HAP-1 (cell line): ENCODE measurements around the gene TMEM217.
A peak's percentile ranks its signal among the peaks of the same experiment; 100 is the strongest.

Experiments
- DNase-seq, 2 experiments: peaks; one replicate each; pipeline ENCODE4 v3.0.0-alpha.2; 2016 to 2020; ENCODE audit warnings: low spot score in 2 of 2
- H3K27me3 ChIP-seq: fragments of 250-450 bp; sonication (Bioruptor Pico); 2 replicates; pipeline ENCODE4 v1.5.1; 2020; ENCODE audit warnings: low read depth, mild to moderate bottlenecking, moderate library complexity
- H3K36me3 ChIP-seq: fragments of 250-450 bp; sonication (Bioruptor Pico); replicated peaks from 2 replicates; pipeline ENCODE4 v1.5.1; 2020; ENCODE audit warnings: mild to moderate bottlenecking
- H3K4me1 ChIP-seq: fragments of 250-450 bp; sonication (Bioruptor Pico); 2 replicates; pipeline ENCODE4 v1.5.1; 2020; ENCODE audit warnings: mild to moderate bottlenecking
- H3K4me3 ChIP-seq: fragments of 250-450 bp; sonication (Bioruptor Pico); 2 replicates; pipeline ENCODE4 v1.5.1; 2020; ENCODE audit warnings: mild to moderate bottlenecking, moderate library complexity
- H3K9me3 ChIP-seq: fragments of 250-450 bp; sonication (Bioruptor Pico); 2 replicates; pipeline ENCODE4 v1.5.1; 2020; ENCODE audit warnings: mild to moderate bottlenecking, moderate library complexity
- in situ Hi-C: fragments of 300-500 bp; cut with MboI; formaldehyde crosslinking; loops from 3 replicates; pipeline ENCODE4 v1.14.3; 2020; ENCODE audit warnings: low sequenced_read_pairs, inconsistent platforms, mixed read lengths

TMEM217 gene

DNA sequence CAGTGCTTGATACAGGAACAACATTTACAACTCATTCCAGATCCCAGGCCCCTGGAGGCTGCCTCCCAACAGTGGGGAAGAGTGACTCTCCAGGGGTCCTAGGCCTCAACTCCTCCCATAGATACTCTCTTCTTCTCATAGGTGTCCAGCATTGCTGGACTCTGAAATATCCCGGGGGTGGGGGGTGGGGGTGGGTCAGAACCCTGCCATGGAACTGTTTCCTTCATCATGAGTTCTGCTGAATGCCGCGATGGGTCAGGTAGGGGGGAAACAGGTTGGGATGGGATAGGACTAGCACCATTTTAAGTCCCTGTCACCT lies 83.8 kb downstream of the TMEM217 start:
- H3K4me1 ChIP-seq: peaks cover 3% of the 10 kb centered on the region
- in situ Hi-C loops: loop anchor here (5.0 to 10.0 kb wide), 2 partner anchors 122 to 149 kb away; no protein-coding TSS in a partner anchor
- no peaks in the 10 kb centered on the region for H3K27me3 ChIP-seq
- DNase-seq: no peak
- H3K9me3 ChIP-seq: no peaks in the 10 kb centered on the region
- H3K4me3 ChIP-seq: no peak overlapping the region
- peaks cover 51% of the 10 kb centered on the region for H3K36me3 ChIP-seq

DNA sequence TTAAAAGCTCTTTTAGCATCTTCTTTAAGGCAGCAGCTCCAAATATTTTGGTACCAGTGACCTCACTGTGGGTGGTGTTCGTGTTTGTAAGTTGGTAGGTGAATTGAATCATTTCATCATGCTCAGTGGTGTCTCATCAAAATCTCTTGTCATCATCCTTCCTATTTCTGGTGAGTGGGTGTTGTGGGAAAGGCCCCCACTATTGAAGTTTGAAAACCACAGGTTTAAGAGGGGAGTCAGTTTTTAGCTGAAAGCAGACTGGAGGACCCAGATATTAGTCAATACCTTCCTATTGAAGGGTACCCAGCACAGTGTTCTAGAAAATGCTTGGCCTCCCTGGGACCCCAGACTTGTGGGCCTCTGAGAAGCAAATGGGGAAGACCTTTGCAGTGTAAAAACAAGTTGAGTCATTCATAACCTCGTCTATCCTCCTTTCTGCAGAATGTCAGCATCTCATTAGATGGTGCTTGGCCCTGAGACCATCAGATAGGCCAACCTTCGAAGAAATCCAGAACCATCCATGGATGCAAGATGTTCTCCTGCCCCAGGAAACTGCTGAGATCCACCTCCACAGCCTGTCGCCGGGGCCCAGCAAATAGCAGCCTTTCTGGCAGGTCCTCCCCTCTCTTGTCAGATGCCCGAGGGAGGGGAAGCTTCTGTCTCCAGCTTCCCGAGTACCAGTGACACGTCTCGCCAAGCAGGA lies 84.3 kb downstream of the TMEM217 start:
- Histone ChIP-seq H3K27me3 (no peaks in the 10 kb centered on the region), H3K4me1 (peaks cover 8% of the 10 kb centered on the region), H3K36me3 (peaks cover 51% of the 10 kb centered on the region), H3K4me3 (no peak overlapping the region), H3K9me3 (no peaks in the 10 kb centered on the region)
- in situ Hi-C loops: loop anchor here (5.0 to 10.0 kb wide), 2 partner anchors 121 to 149 kb away; no protein-coding TSS in a partner anchor
- no peak for DNase-seq

DNA sequence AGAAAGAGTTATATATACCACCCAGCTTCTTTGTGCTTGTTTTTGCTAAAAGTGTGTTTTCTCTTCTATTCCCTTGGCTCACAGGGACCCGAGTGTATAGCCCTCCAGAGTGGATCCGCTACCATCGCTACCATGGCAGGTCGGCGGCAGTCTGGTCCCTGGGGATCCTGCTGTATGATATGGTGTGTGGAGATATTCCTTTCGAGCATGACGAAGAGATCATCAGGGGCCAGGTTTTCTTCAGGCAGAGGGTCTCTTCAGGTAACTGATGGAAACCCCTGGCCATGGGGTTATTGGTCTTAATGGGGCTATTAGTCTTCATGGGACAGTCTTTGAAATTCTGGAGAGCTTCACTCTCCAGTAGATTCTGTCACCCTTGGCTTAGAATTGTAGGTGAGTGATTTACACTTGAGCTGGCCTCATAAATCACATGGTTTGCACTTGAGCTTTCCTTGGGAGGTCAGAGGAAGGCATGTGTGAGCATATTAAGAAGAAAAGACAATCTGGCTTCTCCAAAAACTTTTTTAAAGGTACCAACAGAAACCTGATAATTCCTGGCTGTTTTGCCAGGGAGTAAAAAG lies 84.9 kb downstream of the TMEM217 start:
- Histone ChIP-seq H3K27me3 (no peaks in the 10 kb centered on the region), H3K4me1 (peaks cover 15% of the 10 kb centered on the region), H3K9me3 (no peaks in the 10 kb centered on the region), H3K36me3 (peaks cover 51% of the 10 kb centered on the region), H3K4me3 (no peak overlapping the region)
- DNase-seq: no peak
- in situ Hi-C loops: loop anchor here (5.0 to 10.0 kb wide), 2 partner anchors 121 to 148 kb away; no protein-coding TSS in a partner anchor

DNA sequence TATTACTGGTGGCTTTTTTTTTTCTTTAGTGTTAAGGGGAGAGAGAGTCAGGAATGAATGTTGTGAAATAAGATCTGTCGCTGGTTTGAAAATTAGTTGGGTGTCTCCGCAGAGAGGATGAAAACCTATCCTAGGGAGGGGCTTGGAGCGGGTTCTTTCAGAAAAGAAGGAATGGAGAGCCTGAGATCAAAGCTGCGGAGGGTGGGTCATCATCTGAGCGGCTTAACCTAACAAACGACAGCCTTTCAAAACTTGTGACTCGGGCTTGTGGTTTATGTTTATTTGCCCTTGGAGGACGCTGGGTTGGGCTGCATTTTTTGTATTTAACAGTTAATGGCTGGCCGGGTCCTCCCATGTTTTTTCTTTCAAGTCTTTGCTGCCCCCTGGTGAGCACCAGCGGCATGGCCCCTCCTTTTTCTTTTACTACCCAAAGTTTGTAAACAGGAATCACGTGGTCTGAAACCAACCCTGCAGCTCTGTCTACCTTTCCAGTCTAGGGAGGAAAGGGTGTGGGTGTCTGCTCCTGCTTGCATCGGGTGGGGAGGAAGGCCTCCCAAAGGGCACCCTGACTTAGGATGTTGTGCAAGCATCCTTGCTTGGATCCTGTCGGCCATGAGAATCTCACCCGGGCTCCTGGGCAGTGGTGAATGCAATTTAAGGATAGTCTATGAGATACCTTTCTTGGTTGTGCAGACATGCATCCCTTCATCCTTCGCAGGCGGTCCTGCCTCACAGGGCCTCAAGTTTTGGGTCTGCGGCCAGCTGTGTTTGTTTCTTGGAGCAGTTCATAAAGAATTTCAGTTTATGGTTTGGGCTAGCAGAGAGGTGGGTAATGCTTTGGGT lies 85.8 kb downstream of the TMEM217 start:
- Histone ChIP-seq H3K36me3 (peaks cover 51% of the 10 kb centered on the region), H3K9me3 (no peaks in the 10 kb centered on the region), H3K4me1 (peaks cover 16% of the 10 kb centered on the region), H3K27me3 (no peaks in the 10 kb centered on the region), H3K4me3 (peak overlapping the region; percentile 95)
- in situ Hi-C loops: loop anchor here (5.0 to 10.0 kb wide), 2 partner anchors 120 to 147 kb away; no protein-coding TSS in a partner anchor
- DNase-seq: peak; percentile 93 to 97

DNA sequence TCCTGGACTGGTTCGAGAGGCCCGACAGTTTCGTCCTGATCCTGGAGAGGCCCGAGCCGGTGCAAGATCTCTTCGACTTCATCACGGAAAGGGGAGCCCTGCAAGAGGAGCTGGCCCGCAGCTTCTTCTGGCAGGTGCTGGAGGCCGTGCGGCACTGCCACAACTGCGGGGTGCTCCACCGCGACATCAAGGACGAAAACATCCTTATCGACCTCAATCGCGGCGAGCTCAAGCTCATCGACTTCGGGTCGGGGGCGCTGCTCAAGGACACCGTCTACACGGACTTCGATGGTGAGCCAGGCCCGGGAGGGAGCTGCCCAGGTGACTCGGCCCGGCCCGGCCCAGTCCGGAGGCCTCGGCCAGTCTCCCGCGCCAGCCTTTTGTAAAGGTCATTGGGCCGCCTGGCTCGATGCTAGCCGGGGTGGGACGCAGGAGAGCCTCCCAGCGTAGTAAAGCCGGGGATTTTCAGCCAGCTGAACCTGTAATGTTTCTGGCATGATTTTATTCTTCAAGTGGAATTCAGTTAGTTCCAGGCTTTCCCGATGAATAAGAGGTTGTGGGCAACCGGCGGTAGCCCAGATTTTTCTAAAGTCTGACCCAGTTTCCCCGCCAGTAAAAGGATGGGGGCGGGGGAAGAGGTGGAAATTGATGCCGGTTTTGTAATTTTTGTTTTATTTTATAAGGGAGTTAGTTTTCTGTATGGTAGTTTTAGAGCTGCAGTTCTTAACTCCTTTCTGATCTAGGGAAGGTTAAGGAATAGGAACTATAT lies 86.6 kb downstream of the TMEM217 start:
- Histone ChIP-seq H3K27me3 (no peaks in the 10 kb centered on the region), H3K4me1 (peaks cover 16% of the 10 kb centered on the region), H3K4me3 (peak overlapping the region; percentile 95), H3K36me3 (peaks cover 51% of the 10 kb centered on the region), H3K9me3 (no peaks in the 10 kb centered on the region)
- DNase-seq: peak; percentile 14 to 44
- in situ Hi-C loops: loop anchor here (5.0 to 10.0 kb wide), 2 partner anchors 119 to 147 kb away; no protein-coding TSS in a partner anchor

DNA sequence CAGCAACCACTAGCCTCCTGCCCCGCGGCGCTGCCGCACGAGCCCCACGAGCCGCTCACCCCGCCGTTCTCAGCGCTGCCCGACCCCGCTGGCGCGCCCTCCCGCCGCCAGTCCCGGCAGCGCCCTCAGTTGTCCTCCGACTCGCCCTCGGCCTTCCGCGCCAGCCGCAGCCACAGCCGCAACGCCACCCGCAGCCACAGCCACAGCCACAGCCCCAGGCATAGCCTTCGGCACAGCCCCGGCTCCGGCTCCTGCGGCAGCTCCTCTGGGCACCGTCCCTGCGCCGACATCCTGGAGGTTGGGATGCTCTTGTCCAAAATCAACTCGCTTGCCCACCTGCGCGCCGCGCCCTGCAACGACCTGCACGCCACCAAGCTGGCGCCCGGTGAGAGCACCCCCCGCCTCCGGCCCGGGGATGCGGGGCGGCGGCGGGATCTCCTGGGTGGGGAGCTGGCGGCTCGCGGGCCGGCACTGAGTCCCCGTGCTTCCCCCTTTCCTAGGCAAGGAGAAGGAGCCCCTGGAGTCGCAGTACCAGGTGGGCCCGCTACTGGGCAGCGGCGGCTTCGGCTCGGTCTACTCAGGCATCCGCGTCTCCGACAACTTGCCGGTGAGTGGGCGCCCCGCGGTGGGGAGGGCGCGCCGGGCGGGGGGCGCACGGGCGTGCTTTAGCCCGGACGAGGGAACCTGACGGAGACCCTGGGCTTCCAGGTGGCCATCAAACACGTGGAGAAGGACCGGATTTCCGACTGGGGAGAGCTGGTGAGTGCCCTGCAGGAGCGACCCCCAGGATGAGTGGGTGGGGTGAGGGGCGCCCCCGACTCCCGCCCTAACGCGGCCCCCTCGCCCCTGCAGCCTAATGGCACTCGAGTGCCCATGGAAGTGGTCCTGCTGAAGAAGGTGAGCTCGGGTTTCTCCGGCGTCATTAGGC lies 87.4 kb downstream of the TMEM217 start:
- Histone ChIP-seq H3K27me3 (no peaks in the 10 kb centered on the region), H3K36me3 (peaks cover 47% of the 10 kb centered on the region), H3K4me1 (peaks cover 16% of the 10 kb centered on the region), H3K9me3 (no peaks in the 10 kb centered on the region), H3K4me3 (peak overlapping the region; percentile 95)
- in situ Hi-C loops: loop anchor here (5.0 to 10.0 kb wide), 2 partner anchors 118 to 146 kb away; no protein-coding TSS in a partner anchor
- peak; percentile 24 to 65 for DNase-seq

DNA sequence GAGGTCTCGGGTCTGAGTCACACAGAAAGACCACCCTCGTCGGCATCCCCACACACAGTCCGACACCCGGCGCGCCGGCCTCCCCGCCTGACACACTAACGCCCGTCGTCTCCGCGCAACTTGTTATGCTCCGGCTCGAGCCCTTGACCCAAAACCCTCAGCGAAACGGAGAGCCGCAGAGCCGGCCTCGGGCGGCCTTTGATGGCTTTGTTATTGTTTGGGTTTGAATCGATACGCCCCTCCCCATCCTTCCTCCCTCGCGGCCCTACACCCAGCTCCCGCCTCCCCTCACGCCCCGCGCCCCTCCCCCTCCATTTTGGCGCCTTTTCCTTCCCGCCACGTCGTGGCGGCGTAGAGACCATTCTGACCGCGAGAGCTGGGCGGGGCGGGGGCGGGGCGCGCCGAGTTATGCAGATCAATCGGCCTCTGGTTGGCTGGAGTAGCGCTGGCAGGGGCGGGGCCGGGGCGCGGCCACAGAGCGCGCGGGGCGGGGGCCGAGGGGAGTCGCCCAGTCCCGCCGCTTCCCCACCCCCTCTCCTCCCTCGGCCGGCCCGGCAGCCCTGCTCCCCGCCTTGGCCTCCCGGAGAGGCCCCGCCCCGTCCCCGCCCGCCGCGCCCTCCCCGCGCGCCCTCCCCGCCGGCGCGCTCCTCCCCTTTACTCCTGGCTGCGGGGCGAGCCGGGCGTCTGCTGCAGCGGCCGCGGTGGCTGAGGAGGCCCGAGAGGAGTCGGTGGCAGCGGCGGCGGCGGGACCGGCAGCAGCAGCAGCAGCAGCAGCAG lies 88.3 kb downstream of the TMEM217 start, which contains the start of gene PIM1:
Gene PIM1, plus strand, starts transcription at position 657 of the 777 bp plus-strand sequence. CDS start 424 bp downstream, outside the sequence.
- H3K27me3 ChIP-seq: no peaks in the 10 kb centered on the region
- H3K9me3 ChIP-seq: no peaks in the 10 kb centered on the region
- peak within 1 kb of the TSS; percentile 95 for H3K4me3 ChIP-seq
- peaks cover 40% of the 10 kb centered on the region for H3K36me3 ChIP-seq
- in situ Hi-C loops: loop anchor here (5.0 to 10.0 kb wide), 2 partner anchors 117 to 145 kb away; no protein-coding TSS in a partner anchor
- peak; percentile 94 to 100 for DNase-seq
- H3K4me1 ChIP-seq: peaks cover 16% of the 10 kb centered on the region

DNA sequence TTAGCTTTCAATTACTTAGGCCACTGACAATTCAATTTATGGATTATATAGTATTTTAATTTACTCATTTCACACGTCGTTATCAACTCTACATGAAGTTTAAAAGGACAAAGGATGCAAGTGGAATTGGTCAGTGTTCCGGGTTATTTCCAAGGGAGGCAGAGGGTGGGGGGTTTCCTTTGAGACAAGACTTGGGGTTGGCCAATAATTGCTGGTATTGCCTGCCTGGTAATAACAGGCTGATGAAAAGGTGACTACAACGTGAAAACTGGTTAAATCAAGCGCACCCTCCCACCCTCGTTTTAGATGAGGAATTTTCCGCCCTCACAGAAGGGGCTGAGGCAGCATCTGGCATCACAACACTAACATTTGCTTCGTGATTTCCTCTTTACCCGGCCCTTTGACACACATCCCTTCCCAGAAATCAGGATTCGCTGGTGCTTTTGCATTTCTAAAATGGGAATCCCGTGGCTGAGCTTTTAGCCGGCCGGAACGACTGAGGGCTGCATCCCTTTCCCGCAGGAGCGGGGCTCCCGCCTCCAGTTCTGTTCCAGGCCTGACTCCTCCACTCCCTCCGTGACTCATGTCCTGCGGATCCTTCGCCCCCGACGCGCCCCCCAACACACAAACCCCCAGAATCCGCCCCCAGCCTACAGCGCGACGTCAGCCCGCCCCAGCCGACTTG lies 89.0 kb downstream of the TMEM217 start:
- H3K9me3 ChIP-seq: no peaks in the 10 kb centered on the region
- no peak for DNase-seq
- H3K36me3 ChIP-seq: peaks cover 33% of the 10 kb centered on the region
- peaks cover 16% of the 10 kb centered on the region for H3K4me1 ChIP-seq
- in situ Hi-C loops: no loop called here
- H3K4me3 ChIP-seq: peak overlapping the region; percentile 46
- no peaks in the 10 kb centered on the region for H3K27me3 ChIP-seq

DNA sequence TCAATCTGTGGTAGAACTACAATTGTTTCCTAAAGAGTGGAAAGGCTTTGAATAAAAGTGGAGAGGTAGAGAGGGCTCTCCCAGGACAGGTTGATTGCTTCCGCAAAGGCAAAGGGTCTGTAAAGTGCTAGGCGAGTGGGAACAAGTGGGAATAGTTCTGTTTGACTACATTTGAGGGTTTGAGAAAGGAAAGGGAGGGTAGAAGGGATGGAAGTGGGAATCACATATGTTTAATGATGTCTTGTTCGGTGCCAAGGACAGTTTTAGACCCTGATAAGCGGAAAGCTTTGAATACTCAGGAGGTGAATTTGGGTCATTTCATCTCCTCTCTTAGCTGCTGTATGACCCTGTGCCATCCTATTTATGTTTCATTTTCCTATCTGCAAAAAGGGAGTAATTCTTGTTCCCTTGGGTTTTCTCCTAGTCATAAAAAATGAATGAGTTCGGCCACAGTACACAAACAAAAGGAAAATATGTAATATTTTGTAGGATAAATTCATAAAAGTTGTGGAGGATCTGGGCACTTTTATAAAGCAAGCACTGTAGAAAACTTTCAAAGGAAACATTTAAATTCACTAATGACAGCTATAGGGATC lies 89.7 kb downstream of the TMEM217 start:
- peaks cover 26% of the 10 kb centered on the region for H3K36me3 ChIP-seq
- H3K4me3 ChIP-seq: peak overlapping the region; percentile 46
- peaks cover 16% of the 10 kb centered on the region for H3K4me1 ChIP-seq
- no peaks in the 10 kb centered on the region for H3K27me3 ChIP-seq
- no peaks in the 10 kb centered on the region for H3K9me3 ChIP-seq
- in situ Hi-C loops: no loop called here
- no peak for DNase-seq

DNA sequence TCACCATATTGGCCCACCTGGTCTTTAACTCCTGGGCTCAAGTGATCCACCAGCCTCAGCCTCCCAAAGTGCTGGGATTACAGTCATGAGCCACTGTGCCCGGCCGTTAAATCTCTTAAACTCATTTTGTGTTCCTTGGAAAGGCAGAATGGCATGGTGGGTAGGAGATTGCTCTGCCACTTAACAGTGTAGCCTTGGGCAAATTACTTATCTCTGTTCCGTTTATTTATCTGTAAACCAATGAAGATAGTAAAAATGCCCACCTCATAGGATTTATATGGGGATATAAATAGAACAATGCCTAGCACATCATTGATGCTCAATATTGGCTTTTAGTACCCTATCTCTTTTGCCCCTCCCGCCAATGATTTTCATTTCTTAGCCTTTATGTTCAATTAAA lies 95.2 kb downstream of the TMEM217 start:
- Histone ChIP-seq H3K36me3 (no peaks in the 10 kb centered on the region), H3K9me3 (no peaks in the 10 kb centered on the region), H3K4me1 (peaks cover 3% of the 10 kb centered on the region; the same call in 1 of the 2 replicates), H3K27me3 (no peaks in the 10 kb centered on the region), H3K4me3 (no peak overlapping the region)
- no peak for DNase-seq
- in situ Hi-C loops: no loop called here
